SH-SY5Y (cell line): Measurements from ENCODE around the gene SLC13A3.

Experiments used
- GATA2 ChIP-seq: IDR thresholded peaks from 2 replicates; pipeline ENCODE4 v1.6.1; 2011; ENCODE audit warnings: mild to moderate bottlenecking, low read depth, low read length
- GATA3 ChIP-seq: IDR thresholded peaks from 2 replicates; pipeline ENCODE4 v1.6.1; 2011; ENCODE audit warnings: low read depth, mild to moderate bottlenecking, low read length, moderate library complexity

GRCh38 chr20:46634528-46634927, 16.7 kb downstream of the SLC13A3 start:
- TF ChIP-seq GATA2 = no peak
- no peak for TF ChIP-seq GATA3
